C4-2B (cell line): ENCODE results near the gene TTC21B.

Source experiments
- H3K27ac ChIP-seq: fragments of 450-650 bp; 2 replicates; pipeline ENCODE4 v1.5.1; 2017
- CTCF ChIP-seq: fragments of 450-650 bp; conservative IDR thresholded peaks from 2 replicates; pipeline ENCODE4 v1.5.1; 2017; ENCODE audit warnings: mild to moderate bottlenecking
- ZFX ChIP-seq: fragments of 450-650 bp; IDR thresholded peaks from 2 replicates; pipeline ENCODE4 v1.6.1; 2017

TTC21B gene

DNA sequence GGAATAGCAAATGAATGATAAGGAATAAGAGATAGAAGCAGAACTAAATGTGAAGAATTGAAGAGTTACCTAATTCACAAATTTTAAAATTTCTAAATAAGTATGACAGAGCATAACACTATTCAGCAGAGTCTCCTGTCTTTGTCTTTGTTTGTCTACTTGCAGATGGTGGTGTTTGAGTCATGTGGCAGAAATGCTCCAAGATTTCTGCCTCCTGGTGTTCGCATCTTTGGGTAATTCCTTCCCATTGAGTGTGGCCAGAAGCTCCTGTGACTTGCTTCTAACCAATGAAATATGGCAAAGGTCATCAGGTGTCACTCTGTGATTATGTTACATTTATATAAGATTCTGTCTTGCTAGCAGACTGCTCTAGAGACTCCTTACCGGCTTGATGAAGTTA lies 114.0 kb downstream of the TTC21B start:
- TF ChIP-seq CTCF (no peak), ZFX (no peak)
- H3K27ac ChIP-seq = no peak overlapping the region

DNA sequence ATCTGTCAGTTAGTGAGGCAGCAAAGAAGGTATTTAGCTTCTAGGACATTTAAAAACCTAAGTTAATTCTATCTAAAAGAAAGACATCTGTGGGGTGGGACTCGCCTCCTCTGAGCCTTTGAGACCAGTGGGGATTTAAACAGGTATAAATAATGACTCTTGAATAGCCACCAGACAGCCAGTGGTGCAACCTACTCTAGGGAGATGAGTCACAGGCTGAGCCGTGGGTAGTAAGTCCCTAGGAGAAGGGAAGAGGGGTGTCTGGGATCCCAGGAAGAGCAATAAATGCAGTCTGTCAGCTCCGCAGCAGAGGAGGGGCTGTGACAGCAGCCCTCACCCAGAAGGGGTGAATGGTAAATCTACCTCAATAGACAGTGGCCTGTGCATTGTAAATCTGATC lies 116.5 kb downstream of the TTC21B start:
- no peak overlapping the region for H3K27ac ChIP-seq
- no peak for TF ChIP-seq ZFX
- no peak for TF ChIP-seq CTCF

- TF ChIP-seq ZFX (no peak), CTCF (no peak)
- H3K27ac ChIP-seq = no peak overlapping the region
Measured at GRCh38 chr2:165835363-165835762, 118.2 kb downstream of the TTC21B start.

GRCh38 chr2:165833156-165833555 lies 120.4 kb downstream of the TTC21B start:
- no peak for TF ChIP-seq CTCF
- TF ChIP-seq ZFX = no peak
- no peak overlapping the region for H3K27ac ChIP-seq

DNA sequence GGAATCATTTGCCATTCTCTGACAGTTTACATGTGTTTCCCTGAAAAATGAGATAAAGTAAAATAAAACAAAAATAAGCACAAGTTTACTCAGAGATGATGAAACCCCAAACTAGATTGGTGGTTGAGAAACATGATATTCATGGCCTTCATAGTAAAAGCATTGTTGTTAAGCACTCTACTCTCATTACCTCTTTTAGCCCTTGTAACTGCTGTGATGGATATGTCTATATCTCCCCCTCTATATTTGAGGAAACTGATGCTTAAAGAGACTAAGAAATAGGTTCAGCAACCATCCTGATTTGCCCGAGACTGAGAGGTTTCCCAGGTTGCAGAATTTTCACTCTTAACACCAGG lies 125.7 kb downstream of the TTC21B start:
- H3K27ac ChIP-seq = no peak overlapping the region
- TF ChIP-seq CTCF = no peak
- no peak for TF ChIP-seq ZFX

DNA sequence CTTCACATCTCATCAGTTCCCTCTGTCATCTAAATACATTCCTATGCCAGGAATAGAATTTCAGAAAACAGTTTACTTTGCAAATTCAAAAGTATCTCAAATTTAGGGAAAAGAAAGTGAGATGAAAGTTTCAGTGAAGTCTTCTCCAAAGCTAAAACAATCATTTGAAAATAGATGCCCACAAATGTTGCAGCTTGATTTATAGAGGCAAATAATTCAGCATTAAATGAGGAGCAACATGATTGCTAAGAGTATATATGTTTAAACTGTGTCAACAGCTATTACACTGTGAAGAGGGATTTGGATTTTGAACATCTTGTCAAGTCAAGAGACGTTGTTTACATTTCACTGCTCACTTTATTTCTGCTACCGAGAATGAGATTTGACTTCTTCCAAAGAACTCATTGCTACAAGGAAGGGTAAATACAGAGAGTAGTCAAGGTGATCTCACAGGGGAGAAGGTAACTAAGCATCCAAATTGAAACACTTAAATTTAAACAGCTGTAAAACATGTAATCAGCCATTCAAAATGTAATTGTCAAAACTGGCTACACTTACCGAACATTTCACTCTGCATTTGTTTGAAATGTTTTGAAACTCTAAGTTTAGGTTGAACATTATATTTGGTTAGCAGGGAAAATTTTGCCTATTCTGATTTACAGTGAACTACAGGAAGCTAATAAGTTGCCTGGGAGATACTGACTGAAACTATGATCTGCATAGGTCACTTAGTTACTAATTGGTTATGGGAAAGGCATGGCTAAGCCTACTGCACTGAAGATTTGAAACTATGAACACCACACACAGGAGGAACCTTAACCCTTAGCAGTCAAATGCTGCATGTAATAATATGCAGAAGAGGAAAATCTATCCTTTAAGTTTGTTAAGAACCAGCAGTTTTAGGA lies 126.3 kb downstream of the TTC21B start:
- no peak overlapping the region for H3K27ac ChIP-seq
- TF ChIP-seq ZFX = no peak
- TF ChIP-seq CTCF = no peak

DNA sequence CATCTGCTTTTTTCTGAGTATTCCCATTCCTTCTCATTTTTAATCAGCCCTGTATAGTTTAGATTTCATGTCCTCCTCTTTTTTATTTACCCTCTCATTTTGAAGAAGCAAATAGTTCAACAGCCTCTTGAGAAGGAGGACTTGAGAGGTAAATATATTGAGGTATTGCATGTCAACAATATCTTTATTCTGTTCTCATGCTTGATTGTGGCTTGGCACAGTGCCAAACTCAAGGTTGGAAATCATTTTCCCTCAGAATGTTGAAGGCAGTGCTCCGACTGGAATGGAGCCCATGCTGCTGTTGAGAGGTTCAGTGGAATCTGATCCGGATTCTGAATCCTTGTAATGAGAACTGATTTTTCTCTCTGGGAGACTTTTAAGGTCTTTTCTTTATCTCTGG lies 128.5 kb downstream of the TTC21B start:
- TF ChIP-seq CTCF = no peak
- no peak for TF ChIP-seq ZFX
- no peak overlapping the region for H3K27ac ChIP-seq
